K562 (cell line): Measurements from ENCODE around the gene BLOC1S3. TPM values are rescaled to one million over a fixed set of nuclear protein-coding genes. Genes with fewer than 3 reads are reported as not detected.

Source experiments
- FIP1L1 ChIP-seq: fragments of 200-400 bp; formaldehyde crosslinking; IDR thresholded peaks from 2 replicates; pipeline ENCODE4 v1.6.1; 2018; ENCODE audit warnings: mild to moderate bottlenecking, low read depth, low read length; ENCODE audit not compliant: poor library complexity, severe bottlenecking
- SAFB2 ChIP-seq: fragments of 200-400 bp; formaldehyde crosslinking; IDR thresholded peaks from 2 replicates; pipeline ENCODE4 v1.6.1; 2018; ENCODE audit warnings: borderline replicate concordance, low read length, low read depth, moderate library complexity; ENCODE audit not compliant: severe bottlenecking
- ZNF140 ChIP-seq: fragments of 250-450 bp; sonication (Bioruptor Pico); IDR thresholded peaks from 2 replicates; pipeline ENCODE4 v1.8.0; 2021; ENCODE audit warnings: moderate library complexity, mild to moderate bottlenecking, inconsistent platforms
- ZNF445 ChIP-seq: fragments of 250-450 bp; sonication (Bioruptor Pico); IDR thresholded peaks from 2 replicates; pipeline ENCODE4 v1.4.0; 2020; ENCODE audit warnings: low read depth, mild to moderate bottlenecking, moderate library complexity
- polyA plus RNA-seq, 8 experiments: library from polyadenylated mRNA; depleted of rRNA in 4 of 8; stranded (reverse) in 5 of 8; unstranded in 3 of 8; fragments of >200 nt; fragmentation: Nextera tagmentation in 2 of 8; fragmentation: Illumina TruSeq in 1 of 8; extraction: Ambion mirVana in 2 of 8; extraction: Trizol in 1 of 8; gene quantifications; 2 replicates each; pipeline versions ENCODE4 v1.2.1 to v1.2.3, GENCODE V29; 2011 to 2014; ENCODE audit warnings: inconsistent platforms in 1 of 8, missing spikeins in 1 of 8
- total RNA-seq, 7 experiments: library from RNA; depleted of rRNA in 6 of 7; stranded (reverse); fragments of >200 nt in 6 of 7; fragmentation: Illumina TruSeq in 2 of 7; extraction: Trizol in 2 of 7; gene quantifications; 2 replicates each; pipeline versions ENCODE4 v1.2.1 to v1.2.3, GENCODE V29; 2011 to 2021; ENCODE audit warnings: low replicate concordance in 1 of 7
- TF ChIP-seq, protein P1 (sequence below): fragments of 250-450 bp; sonication (Bioruptor Pico); IDR thresholded peaks from 2 replicates; pipeline ENCODE4 v1.6.1; 2021; ENCODE audit warnings: mild to moderate bottlenecking
- TF ChIP-seq, protein P2 (sequence below): fragments of 450-650 bp; formaldehyde crosslinking; IDR thresholded peaks from 2 replicates; pipeline ENCODE4 v1.4.0; 2022; ENCODE audit warnings: missing genetic modification characterization
- TF ChIP-seq, protein P3 (sequence below): sonication (generic); formaldehyde crosslinking; IDR thresholded peaks from 2 replicates; pipeline ENCODE4 v1.9.0; 2022; ENCODE audit warnings: mild to moderate bottlenecking, missing genetic modification reagents

Gene BLOC1S3
- total and polyA plus RNA-seq, 9 of the 15 experiments (the other 6 are each of a cell fraction or from before 2014, with no cell fraction given), result 3.9 to 20.2 (median 10.4) TPM

DNA sequence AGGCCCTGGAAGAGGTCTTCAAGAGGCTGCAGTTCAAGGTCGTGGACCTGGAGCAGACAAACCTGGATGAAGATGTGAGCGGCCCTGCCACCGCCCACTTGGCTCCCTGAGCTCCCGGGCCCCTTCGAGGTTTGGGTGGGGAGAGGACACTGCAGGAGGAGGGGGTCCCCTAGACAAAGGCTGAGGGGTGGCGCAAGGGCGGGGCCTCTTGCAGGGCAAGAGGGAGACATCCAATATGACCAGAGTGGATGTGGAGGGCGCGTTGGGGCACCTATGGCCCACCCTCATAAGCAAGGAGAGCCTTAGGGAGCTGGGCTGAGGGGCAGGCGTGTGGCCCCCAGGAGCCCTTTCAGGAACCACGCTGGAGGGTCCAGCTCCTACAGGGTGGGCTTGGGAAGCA lies 38.1 kb upstream of the BLOC1S3 start (continued):
- TF ChIP-seq ZNF445, result no peak
- TF ChIP-seq FIP1L1, result no peak
- no peak for TF ChIP-seq SAFB2
- TF ChIP-seq, protein P1, sequence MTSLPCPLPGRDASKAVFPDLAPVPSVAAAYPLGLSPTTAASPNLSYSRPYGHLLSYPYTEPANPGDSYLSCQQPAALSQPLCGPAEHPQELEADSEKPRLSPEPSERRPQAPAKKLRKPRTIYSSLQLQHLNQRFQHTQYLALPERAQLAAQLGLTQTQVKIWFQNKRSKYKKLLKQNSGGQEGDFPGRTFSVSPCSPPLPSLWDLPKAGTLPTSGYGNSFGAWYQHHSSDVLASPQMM (CRISPR knock-in tag), result no peak
- TF ChIP-seq, protein P2, sequence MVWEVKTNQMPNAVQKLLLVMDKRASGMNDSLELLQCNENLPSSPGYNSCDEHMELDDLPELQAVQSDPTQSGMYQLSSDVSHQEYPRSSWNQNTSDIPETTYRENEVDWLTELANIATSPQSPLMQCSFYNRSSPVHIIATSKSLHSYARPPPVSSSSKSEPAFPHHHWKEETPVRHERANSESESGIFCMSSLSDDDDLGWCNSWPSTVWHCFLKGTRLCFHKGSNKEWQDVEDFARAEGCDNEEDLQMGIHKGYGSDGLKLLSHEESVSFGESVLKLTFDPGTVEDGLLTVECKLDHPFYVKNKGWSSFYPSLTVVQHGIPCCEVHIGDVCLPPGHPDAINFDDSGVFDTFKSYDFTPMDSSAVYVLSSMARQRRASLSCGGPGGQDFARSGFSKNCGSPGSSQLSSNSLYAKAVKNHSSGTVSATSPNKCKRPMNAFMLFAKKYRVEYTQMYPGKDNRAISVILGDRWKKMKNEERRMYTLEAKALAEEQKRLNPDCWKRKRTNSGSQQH (CRISPR knock-in tag), result no peak
- TF ChIP-seq, protein P3, sequence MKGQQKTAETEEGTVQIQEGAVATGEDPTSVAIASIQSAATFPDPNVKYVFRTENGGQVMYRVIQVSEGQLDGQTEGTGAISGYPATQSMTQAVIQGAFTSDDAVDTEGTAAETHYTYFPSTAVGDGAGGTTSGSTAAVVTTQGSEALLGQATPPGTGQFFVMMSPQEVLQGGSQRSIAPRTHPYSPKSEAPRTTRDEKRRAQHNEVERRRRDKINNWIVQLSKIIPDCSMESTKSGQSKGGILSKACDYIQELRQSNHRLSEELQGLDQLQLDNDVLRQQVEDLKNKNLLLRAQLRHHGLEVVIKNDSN (CRISPR knock-in tag), result no peak
- TF ChIP-seq ZNF140 (CRISPR knock-in tag), result no peak
